Adrenal gland (tissue), 12 donors: ENCODE measurements around the gene YIPF6. TPM values are rescaled to one million over a fixed set of nuclear protein-coding genes. Genes with fewer than 3 reads are reported as not detected.
"Not testable (repeated sequence)": the region's sequence is repeated elsewhere in the genome, so short reads cannot be mapped to it uniquely, and the experiment has no call there.

Experiments
- DNase-seq, 7 donors: peaks; one replicate each; pipeline ENCODE4 v3.0.0-alpha.2; 2019 to 2020
- H3K27ac ChIP-seq, 5 donors: fragments of 200-600 bp; sonication (generic) in 4 of 5; 1 replicate in 3 of 5; 2 replicates in 2 of 5; pipeline versions ENCODE4 v1.5.1 to v1.8.0; 2016 to 2020; ENCODE audit warnings: mild to moderate bottlenecking in 1 of 5
- H3K27me3 ChIP-seq: fragments of 200-600 bp; 2 replicates; pipeline ENCODE4 v1.8.0; 2021
- H3K36me3 ChIP-seq, 2 donors: fragments of 200-600 bp; replicated peaks in 1 of 2; 1 replicate in 1 of 2; 2 replicates in 1 of 2; pipeline versions ENCODE4 v1.5.1 to v1.8.0; 2018 to 2022
- H3K4me1 ChIP-seq, 2 donors: fragments of 200-600 bp; replicated peaks in 1 of 2; 1 replicate in 1 of 2; 2 replicates in 1 of 2; pipeline versions ENCODE4 v1.5.1 to v1.8.0; 2018 to 2021
- H3K4me3 ChIP-seq, 4 donors: fragments of 200-600 bp; sonication (generic) in 3 of 4; one replicate each; pipeline ENCODE4 v1.5.1; 2016 to 2018
- H3K9me3 ChIP-seq, 3 donors: fragments of 200-600 bp; sonication (generic) in 1 of 3; replicated peaks in 1 of 3; 1 replicate in 2 of 3; 2 replicates in 1 of 3; pipeline versions ENCODE4 v1.5.1 to v1.8.0; 2016 to 2021
- POLR2A ChIP-seq, 2 donors: fragments of 450-650 bp; IDR thresholded peaks; one replicate each; pipeline ENCODE4 v1.6.1; 2017; ENCODE audit warnings: antibody characterized with exemption in 2 of 2, mild to moderate bottlenecking in 2 of 2, moderate library complexity in 1 of 2
- WGBS, 4 donors: extraction: QIAGEN DNeasy Blood & Tissue Kit in 2 of 4; methylation state at CpG; one replicate each; pipeline versions ENCODE4 v1.1.5 to v1.1.7; 2013 to 2017; 5-methylcytosine and 5-hydroxymethylcytosine counted together
- intact Hi-C, 2 donors: fragments of 100-400 bp; cut with DNase I; formaldehyde crosslinking; loops; one replicate each; pipeline versions ENCODE4 v1.14.1 to v1.15.0; 2022 to 2023
- polyA plus RNA-seq, 3 donors: library from polyadenylated mRNA; stranded (reverse); fragments of 200-250 nt in 2 of 3; fragments of 350-450 nt in 1 of 3; fragmentation: Illumina TruSeq in 1 of 3; extraction: RNeasy Lipid Tissue Mini Kit (QIAGEN cat#74804) in 1 of 3; gene quantifications; one replicate each; pipeline ENCODE4 v1.2.3, GENCODE V29; 2013 to 2014
- total RNA-seq, 9 donors: library from RNA; depleted of rRNA in 4 of 9; stranded (reverse); fragments of >200 nt in 4 of 9; fragments of 120-200 nt in 1 of 9; fragmentation: NEBNext Ultra II Directional in 1 of 9; extraction: Animal tissue kit (Norgen Biotek cat#: 25700) in 1 of 9; gene quantifications; one replicate each; pipeline versions ENCODE4 v1.1.0 to v1.2.4, GENCODE V29; 2013 to 2023
- TF ChIP-seq, protein P1 (sequence below), 6 experiments: fragments of 450-650 bp in 4 of 6; fragments of 200-600 bp in 2 of 6; sonication (generic) in 1 of 6; IDR thresholded peaks; 1 replicate in 5 of 6; 2 replicates in 1 of 6; pipeline versions ENCODE4 v1.5.1 to v1.8.0; 2016 to 2021; ENCODE audit warnings: antibody characterized with exemption in 6 of 6, mild to moderate bottlenecking in 2 of 6, moderate library complexity in 1 of 6
- donor health status: healthy with polysubstance abuse.
- donor health status: Bipolar disorder and iron deficiency.
- donor health status: DM: yes; HTN: yes; CAD: no.
- donor health status: DM: no; HTN: no; CAD: no.
- donor health status: DM: no; HTN: no; CAD: no.
- donor health status: DM: yes; HTN: yes; CAD: no.

The YIPF6 gene
- total and polyA plus RNA-seq, 12 donors, result 5.9 to 60.3 (median 36.0) TPM

DNA sequence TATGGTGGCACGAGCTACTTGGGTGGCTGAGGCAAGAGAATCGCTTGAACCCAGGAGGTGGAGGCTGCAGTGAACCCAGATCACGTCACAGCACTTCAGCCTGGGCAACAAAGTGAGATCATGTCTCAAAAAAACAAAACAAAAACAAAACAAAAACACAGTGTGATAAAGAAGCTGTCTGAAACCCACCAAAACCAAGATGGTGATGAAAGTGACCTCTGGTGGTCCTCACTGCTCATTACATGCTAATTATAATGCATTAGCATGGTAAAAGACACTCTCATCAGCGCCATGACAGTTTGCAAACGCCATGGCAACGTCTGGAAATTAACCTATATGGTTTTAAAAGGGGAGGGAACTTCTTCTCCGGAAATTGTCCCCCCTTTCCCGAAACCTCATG is 36.2 kb upstream of the YIPF6 start:
- intact Hi-C loops, result no loop called here
- DNase-seq, result peak in 4 of 7 donors; percentile 16 to 51 (median 33)
- WGBS, 4 donors, result 19 to 27% (median 23%) methylated on average over 8 of the region's 8 CpGs
- Histone ChIP-seq H3K27me3 (peaks cover 15% of the 10 kb centered on the region), H3K27ac (no peak overlapping the region), H3K4me1 (no peaks in the 10 kb centered on the region), H3K9me3 (no peaks in the 10 kb centered on the region), H3K36me3 (no peaks in the 10 kb centered on the region), H3K4me3 (no peak overlapping the region)
- no peak for TF ChIP-seq POLR2A (IDR thresholded peaks at IDR 0.05)
- TF ChIP-seq, protein P1, sequence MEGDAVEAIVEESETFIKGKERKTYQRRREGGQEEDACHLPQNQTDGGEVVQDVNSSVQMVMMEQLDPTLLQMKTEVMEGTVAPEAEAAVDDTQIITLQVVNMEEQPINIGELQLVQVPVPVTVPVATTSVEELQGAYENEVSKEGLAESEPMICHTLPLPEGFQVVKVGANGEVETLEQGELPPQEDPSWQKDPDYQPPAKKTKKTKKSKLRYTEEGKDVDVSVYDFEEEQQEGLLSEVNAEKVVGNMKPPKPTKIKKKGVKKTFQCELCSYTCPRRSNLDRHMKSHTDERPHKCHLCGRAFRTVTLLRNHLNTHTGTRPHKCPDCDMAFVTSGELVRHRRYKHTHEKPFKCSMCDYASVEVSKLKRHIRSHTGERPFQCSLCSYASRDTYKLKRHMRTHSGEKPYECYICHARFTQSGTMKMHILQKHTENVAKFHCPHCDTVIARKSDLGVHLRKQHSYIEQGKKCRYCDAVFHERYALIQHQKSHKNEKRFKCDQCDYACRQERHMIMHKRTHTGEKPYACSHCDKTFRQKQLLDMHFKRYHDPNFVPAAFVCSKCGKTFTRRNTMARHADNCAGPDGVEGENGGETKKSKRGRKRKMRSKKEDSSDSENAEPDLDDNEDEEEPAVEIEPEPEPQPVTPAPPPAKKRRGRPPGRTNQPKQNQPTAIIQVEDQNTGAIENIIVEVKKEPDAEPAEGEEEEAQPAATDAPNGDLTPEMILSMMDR (IDR thresholded peaks at IDR 0.05), result peak; percentile 11 to 62 (median 55)

DNA sequence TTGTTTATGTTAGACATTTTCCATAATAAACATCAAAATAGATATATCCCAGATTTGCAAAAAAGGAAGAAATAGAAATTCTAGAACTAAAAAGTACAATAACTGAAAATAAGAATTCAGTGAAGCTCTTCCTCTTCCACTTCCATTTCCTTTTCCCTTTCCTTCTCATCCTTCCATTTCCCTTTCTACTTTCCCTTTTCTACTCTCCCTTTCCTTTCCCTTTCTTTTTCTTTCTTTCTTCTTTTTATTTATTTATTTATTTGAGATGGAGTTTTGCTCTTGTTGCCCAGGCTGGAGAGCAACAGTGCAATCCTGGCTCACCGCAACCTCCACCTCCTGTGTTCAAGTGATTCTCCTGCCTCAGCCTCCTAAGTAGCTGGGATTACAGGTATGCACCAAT is 35.0 kb upstream of the YIPF6 start:
- no peaks in the 10 kb centered on the region for H3K36me3 ChIP-seq
- no peaks in the 10 kb centered on the region for H3K9me3 ChIP-seq
- TF ChIP-seq, protein P1 (IDR thresholded peaks at IDR 0.05), result no peak
- no peak for TF ChIP-seq POLR2A (IDR thresholded peaks at IDR 0.05)
- intact Hi-C loops, result no loop called here
- no peak overlapping the region for H3K4me3 ChIP-seq
- 97 to 100% (median 100%) methylated on average over 1 of the region's 1 CpG for whole genome bisulfite sequencing, 4 donors
- peaks cover 9% of the 10 kb centered on the region for H3K27me3 ChIP-seq
- no peaks in the 10 kb centered on the region for H3K4me1 ChIP-seq
- H3K27ac ChIP-seq, result no peak overlapping the region
- DNase-seq, result no peak

DNA sequence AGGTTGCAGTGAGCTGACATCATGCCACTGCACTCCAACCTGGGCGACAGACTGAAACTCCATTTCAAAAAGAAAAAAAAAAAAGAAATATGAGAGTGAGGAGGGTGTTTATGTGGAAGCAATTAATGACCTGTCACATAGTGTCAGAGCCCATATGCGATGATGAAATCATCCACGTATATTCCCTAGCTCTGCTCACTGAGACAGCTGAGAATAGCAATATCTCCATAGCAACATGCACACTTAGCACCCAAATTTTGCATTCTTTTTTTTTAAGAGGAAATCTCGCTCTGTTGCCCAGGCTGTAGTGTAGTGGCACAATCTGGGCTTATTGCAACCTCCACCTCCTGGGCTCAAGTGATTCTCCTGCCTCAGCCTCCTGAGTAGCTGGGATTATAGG is 34.1 kb upstream of the YIPF6 start:
- WGBS, 4 donors, result 71 to 77% (median 74%) methylated on average over 3 to 4 of the region's 4 CpGs
- Histone ChIP-seq H3K9me3 (no peaks in the 10 kb centered on the region), H3K4me1 (no peaks in the 10 kb centered on the region), H3K36me3 (no peaks in the 10 kb centered on the region), H3K27me3 (peaks cover 9% of the 10 kb centered on the region), H3K4me3 (no peak overlapping the region), H3K27ac (no peak overlapping the region)
- DNase-seq, result no peak
- intact Hi-C loops, result no loop called here
- no peak for TF ChIP-seq POLR2A (IDR thresholded peaks at IDR 0.05)
- TF ChIP-seq, protein P1 (IDR thresholded peaks at IDR 0.05), result no peak

DNA sequence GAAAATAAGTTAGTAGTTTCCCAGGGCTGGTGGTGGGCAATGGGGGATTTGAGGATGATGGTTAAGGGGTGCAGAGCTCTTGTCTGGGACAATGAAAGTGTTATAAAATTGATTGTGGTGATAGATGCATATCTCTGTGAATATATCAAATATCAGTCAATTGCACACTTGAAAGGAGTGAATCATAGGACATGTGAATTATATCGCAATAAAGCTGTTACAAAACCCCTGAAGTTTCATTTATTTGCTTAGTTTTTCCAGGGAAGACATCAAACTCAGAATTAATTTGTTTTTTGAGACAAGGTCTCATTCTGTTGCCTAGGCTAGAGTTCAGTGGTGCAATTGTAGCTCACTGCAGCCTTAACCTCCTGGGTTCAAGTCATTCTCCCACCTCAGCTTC is 17.9 kb upstream of the YIPF6 start:
- no peaks in the 10 kb centered on the region for H3K9me3 ChIP-seq
- H3K4me1 ChIP-seq, result no peaks in the 10 kb centered on the region
- H3K27me3 ChIP-seq, result peaks cover 7% of the 10 kb centered on the region
- no peak for TF ChIP-seq POLR2A (IDR thresholded peaks at IDR 0.05)
- TF ChIP-seq, protein P1 (IDR thresholded peaks at IDR 0.05), result no peak
- intact Hi-C loops, result no loop called here
- H3K27ac ChIP-seq, result no peak overlapping the region
- no peaks in the 10 kb centered on the region for H3K36me3 ChIP-seq
- DNase-seq, result no peak
- H3K4me3 ChIP-seq, result no peak overlapping the region
- 76 to 93% (median 84%) methylated on average over 1 of the region's 1 CpG for WGBS, 4 donors

DNA sequence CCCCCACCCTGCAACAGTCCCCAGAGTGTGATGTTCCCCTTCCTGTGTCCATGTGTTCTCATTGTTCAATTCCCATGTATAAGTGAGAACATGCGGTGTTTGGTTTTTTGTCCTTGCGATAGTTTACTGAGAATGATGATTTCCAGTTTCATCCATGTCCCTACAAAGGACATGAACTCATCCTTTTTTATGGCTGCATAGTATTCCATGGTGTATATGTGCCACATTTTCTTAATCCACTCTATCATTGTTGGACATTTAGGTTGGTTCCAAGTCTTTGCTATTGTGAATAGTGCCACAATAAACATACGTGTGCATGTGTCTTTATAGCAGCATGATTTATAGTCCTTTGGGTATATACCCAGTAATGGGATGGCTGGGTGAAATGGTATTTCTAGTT is 12.7 kb upstream of the YIPF6 start:
- DNase-seq, H3K27me3 ChIP-seq, intact Hi-C loops, H3K27ac ChIP-seq, H3K4me3 ChIP-seq, H3K9me3 ChIP-seq, H3K4me1 ChIP-seq, H3K36me3 ChIP-seq: not testable (repeated sequence)
- WGBS, 4 donors, result 86 to 100% (median 89%) methylated on average over 1 to 2 of the region's 3 CpGs; no CpG with 5 or more reads in 1 of the 4 donors
